ENCODE data around the gene RD3L. TPM values are rescaled to one million over a fixed set of nuclear protein-coding genes. Genes with fewer than 3 reads are reported as not detected.

Gene RD3L
- total and polyA plus RNA-seq, 2 of the 13 experiments (the other 11 are each of a cell fraction or from before 2014, with no cell fraction given) = not detected

DNA sequence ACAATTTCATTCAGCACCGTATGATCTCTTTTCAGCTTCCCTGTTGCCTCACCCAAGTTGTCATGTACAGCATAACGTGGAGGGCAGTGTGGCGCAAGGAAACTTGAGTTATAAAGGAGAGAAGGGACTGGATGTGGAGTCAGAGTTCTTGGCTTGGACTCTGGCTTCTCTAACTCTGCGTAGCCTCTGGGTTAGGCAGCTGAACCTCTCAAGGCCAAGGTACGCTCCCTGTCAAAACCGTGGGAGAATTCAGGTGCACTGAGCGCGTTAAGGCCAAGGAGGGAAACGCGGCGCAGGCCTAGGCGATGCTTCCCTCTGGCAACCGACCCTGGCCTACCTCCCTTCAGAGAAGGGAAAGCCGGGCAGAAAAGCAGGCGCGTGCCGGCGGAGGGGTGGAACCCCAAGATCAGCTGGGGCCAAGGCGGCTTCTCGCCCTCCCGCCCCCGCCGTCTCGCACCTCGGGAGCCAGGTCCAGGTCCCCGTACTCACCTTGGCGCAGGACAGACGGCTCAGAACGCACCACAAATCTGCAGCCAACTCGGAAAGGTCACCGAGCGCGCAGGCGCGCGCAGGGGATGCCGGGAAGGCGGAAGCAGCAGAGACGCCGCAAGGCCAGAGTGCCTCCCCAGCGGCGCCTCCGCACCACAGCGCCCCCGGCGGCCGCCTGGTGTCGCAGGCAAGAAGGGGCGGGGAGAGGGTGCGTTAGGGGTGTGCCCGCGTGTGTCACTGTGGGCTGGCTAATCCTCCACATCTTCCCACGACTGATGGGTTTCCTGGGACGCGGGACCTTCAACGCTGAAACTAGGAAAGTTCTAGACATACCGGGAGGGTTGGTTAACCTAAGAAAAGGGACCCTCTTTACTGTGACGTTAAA lies 21.1 kb downstream of the RD3L start (continued):
- TF ChIP-seq ZFP90 (CRISPR knock-in tag; IDR thresholded peaks at IDR 0.05; ENCODE audit: borderline replicate concordance) = no peak; the same call in 1 of the 2 replicates
- TF ChIP-seq, protein P1, sequence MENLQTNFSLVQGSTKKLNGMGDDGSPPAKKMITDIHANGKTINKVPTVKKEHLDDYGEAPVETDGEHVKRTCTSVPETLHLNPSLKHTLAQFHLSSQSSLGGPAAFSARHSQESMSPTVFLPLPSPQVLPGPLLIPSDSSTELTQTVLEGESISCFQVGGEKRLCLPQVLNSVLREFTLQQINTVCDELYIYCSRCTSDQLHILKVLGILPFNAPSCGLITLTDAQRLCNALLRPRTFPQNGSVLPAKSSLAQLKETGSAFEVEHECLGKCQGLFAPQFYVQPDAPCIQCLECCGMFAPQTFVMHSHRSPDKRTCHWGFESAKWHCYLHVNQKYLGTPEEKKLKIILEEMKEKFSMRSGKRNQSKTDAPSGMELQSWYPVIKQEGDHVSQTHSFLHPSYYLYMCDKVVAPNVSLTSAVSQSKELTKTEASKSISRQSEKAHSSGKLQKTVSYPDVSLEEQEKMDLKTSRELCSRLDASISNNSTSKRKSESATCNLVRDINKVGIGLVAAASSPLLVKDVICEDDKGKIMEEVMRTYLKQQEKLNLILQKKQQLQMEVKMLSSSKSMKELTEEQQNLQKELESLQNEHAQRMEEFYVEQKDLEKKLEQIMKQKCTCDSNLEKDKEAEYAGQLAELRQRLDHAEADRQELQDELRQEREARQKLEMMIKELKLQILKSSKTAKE (CRISPR knock-in tag; IDR thresholded peaks at IDR 0.05; ENCODE audit: borderline replicate concordance) = no peak
- TF ChIP-seq ZNF674 (CRISPR knock-in tag; IDR thresholded peaks at IDR 0.05; ENCODE audit: low read depth) = peak; percentile 44; the same call in 1 of the 2 replicates
- peak; percentile 44; the same call in 1 of the 2 replicates for TF ChIP-seq ZNF331 (CRISPR knock-in tag; IDR thresholded peaks at IDR 0.05)
- no peak for TF ChIP-seq ZNF747 (CRISPR knock-in tag; IDR thresholded peaks at IDR 0.05; ENCODE audit: borderline replicate concordance)
- no peak for TF ChIP-seq TCF12 (IDR thresholded peaks at IDR 0.05)
- TF ChIP-seq TCF12 (CRISPR knock-in tag; IDR thresholded peaks at IDR 0.05) = 0 out of 2 replicates have a peak, but pooled peaks have one; percentile 78
- no peak; the same call in 1 of the 2 replicates for TF ChIP-seq MIER3 (CRISPR knock-in tag; IDR thresholded peaks at IDR 0.05; ENCODE audit: borderline replicate concordance)
- TF ChIP-seq ZNF34 (CRISPR knock-in tag; IDR thresholded peaks at IDR 0.05; ENCODE audit: borderline replicate concordance) = no peak
- TF ChIP-seq, protein P2, sequence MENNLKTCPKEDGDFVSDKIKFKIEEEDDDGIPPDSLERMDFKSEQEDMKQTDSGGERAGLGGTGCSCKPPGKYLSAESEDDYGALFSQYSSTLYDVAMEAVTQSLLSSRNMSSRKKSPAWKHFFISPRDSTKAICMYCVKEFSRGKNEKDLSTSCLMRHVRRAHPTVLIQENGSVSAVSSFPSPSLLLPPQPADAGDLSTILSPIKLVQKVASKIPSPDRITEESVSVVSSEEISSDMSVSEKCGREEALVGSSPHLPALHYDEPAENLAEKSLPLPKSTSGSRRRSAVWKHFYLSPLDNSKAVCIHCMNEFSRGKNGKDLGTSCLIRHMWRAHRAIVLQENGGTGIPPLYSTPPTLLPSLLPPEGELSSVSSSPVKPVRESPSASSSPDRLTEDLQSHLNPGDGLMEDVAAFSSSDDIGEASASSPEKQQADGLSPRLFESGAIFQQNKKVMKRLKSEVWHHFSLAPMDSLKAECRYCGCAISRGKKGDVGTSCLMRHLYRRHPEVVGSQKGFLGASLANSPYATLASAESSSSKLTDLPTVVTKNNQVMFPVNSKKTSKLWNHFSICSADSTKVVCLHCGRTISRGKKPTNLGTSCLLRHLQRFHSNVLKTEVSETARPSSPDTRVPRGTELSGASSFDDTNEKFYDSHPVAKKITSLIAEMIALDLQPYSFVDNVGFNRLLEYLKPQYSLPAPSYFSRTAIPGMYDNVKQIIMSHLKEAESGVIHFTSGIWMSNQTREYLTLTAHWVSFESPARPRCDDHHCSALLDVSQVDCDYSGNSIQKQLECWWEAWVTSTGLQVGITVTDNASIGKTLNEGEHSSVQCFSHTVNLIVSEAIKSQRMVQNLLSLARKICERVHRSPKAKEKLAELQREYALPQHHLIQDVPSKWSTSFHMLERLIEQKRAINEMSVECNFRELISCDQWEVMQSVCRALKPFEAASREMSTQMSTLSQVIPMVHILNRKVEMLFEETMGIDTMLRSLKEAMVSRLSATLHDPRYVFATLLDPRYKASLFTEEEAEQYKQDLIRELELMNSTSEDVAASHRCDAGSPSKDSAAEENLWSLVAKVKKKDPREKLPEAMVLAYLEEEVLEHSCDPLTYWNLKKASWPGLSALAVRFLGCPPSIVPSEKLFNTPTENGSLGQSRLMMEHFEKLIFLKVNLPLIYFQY (CRISPR knock-in tag; IDR thresholded peaks at IDR 0.05; ENCODE audit: borderline replicate concordance) = no peak
- no peak for TF ChIP-seq ZNF296 (CRISPR knock-in tag; conservative IDR thresholded peaks at IDR 0.05)
- TF ChIP-seq ETV5 (CRISPR knock-in tag; IDR thresholded peaks at IDR 0.05; ENCODE audit: borderline replicate concordance) = peak; percentile 87
- TF ChIP-seq, protein P3, sequence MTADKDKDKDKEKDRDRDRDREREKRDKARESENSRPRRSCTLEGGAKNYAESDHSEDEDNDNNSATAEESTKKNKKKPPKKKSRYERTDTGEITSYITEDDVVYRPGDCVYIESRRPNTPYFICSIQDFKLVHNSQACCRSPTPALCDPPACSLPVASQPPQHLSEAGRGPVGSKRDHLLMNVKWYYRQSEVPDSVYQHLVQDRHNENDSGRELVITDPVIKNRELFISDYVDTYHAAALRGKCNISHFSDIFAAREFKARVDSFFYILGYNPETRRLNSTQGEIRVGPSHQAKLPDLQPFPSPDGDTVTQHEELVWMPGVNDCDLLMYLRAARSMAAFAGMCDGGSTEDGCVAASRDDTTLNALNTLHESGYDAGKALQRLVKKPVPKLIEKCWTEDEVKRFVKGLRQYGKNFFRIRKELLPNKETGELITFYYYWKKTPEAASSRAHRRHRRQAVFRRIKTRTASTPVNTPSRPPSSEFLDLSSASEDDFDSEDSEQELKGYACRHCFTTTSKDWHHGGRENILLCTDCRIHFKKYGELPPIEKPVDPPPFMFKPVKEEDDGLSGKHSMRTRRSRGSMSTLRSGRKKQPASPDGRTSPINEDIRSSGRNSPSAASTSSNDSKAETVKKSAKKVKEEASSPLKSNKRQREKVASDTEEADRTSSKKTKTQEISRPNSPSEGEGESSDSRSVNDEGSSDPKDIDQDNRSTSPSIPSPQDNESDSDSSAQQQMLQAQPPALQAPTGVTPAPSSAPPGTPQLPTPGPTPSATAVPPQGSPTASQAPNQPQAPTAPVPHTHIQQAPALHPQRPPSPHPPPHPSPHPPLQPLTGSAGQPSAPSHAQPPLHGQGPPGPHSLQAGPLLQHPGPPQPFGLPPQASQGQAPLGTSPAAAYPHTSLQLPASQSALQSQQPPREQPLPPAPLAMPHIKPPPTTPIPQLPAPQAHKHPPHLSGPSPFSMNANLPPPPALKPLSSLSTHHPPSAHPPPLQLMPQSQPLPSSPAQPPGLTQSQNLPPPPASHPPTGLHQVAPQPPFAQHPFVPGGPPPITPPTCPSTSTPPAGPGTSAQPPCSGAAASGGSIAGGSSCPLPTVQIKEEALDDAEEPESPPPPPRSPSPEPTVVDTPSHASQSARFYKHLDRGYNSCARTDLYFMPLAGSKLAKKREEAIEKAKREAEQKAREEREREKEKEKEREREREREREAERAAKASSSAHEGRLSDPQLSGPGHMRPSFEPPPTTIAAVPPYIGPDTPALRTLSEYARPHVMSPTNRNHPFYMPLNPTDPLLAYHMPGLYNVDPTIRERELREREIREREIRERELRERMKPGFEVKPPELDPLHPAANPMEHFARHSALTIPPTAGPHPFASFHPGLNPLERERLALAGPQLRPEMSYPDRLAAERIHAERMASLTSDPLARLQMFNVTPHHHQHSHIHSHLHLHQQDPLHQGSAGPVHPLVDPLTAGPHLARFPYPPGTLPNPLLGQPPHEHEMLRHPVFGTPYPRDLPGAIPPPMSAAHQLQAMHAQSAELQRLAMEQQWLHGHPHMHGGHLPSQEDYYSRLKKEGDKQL (CRISPR knock-in tag; IDR thresholded peaks at IDR 0.05; ENCODE audit: low read depth) = no peak
- no peak for TF ChIP-seq ZNF782 (CRISPR knock-in tag; IDR thresholded peaks at IDR 0.05; ENCODE audit: borderline replicate concordance)
- TF ChIP-seq ZNF768 (CRISPR knock-in tag; IDR thresholded peaks at IDR 0.05) = peak; percentile 57; the same call in 1 of the 2 replicates
- peak; percentile 27 for TF ChIP-seq MED8 (CRISPR knock-in tag; IDR thresholded peaks at IDR 0.05; ENCODE audit: insufficient replicate concordance)
